HK-2 (cell line): ENCODE measurements around the gene ZIC4.

Experiments used
- DNase-seq: peaks from one replicate; pipeline ENCODE4 v3.0.0-alpha.2; 2018; ENCODE audit not compliant: unreplicated experiment

ZIC4 gene

GRCh38 chr3:147405231-147406027, 914 bp downstream of the ZIC4 start:
- no peak for DNase-seq

GRCh38 chr3:147404800-147405230, 1.5 kb downstream of the ZIC4 start:
- DNase-seq = no peak

- no peak for DNase-seq
Observed at GRCh38 chr3:147404000-147404799, 2.1 kb downstream of the ZIC4 start.

- no peak for DNase-seq
Observed at GRCh38 chr3:147403511-147403910, 2.8 kb downstream of the ZIC4 start.

GRCh38 chr3:147402159-147402558, 4.2 kb downstream of the ZIC4 start:
- DNase-seq = no peak

- no peak for DNase-seq
Observed at GRCh38 chr3:147401421-147401820, 4.9 kb downstream of the ZIC4 start.

GRCh38 chr3:147400999-147401398, 5.3 kb downstream of the ZIC4 start:
- DNase-seq = no peak

- DNase-seq = no peak
Observed at GRCh38 chr3:147400111-147400510, 6.2 kb downstream of the ZIC4 start.

GRCh38 chr3:147398813-147399534, 7.4 kb downstream of the ZIC4 start:
- DNase-seq = no peak

GRCh38 chr3:147397875-147398812, 8.2 kb downstream of the ZIC4 start:
- DNase-seq = no peak

- no peak for DNase-seq
Observed at GRCh38 chr3:147397155-147397874, 9.0 kb downstream of the ZIC4 start.

GRCh38 chr3:147396712-147397046, 9.7 kb downstream of the ZIC4 start:
- no peak for DNase-seq

- no peak for DNase-seq
Observed at GRCh38 chr3:147395899-147396711, 10.2 kb downstream of the ZIC4 start.

GRCh38 chr3:147394884-147395225, 11.5 kb downstream of the ZIC4 start:
- DNase-seq = no peak

- DNase-seq = no peak
Observed at GRCh38 chr3:147393943-147394883, 12.1 kb downstream of the ZIC4 start.

- no peak for DNase-seq
Observed at GRCh38 chr3:147393261-147393942, 12.9 kb downstream of the ZIC4 start.

GRCh38 chr3:147392625-147392946, 13.8 kb downstream of the ZIC4 start:
- no peak for DNase-seq
